Mammary epithelial cell (primary cell): ENCODE results near the gene TMEM129.

Source experiments
- CTCF ChIP-seq, 2 donors: IDR thresholded peaks in 1 of 2; conservative IDR thresholded peaks in 1 of 2; 2 replicates each; pipeline ENCODE4 v1.5.1; 2011 to 2012; ENCODE audit warnings: inconsistent platforms in 2 of 2, low read length in 2 of 2, mild to moderate bottlenecking in 2 of 2, control low read depth in 1 of 2, low read depth in 1 of 2; ENCODE audit not compliant: insufficient read depth in 1 of 2; ENCODE audit errors: extremely low read depth in 1 of 2
- EZH2 ChIP-seq: IDR thresholded peaks from 2 replicates; pipeline ENCODE4 v1.6.1; 2012; ENCODE audit warnings: low read length, inconsistent platforms, borderline replicate concordance

GRCh38 chr4:1740021-1740545 is 19.0 kb upstream of the TMEM129 start:
- no peak for TF ChIP-seq CTCF (conservative IDR thresholded peaks at IDR 0.05 in 1 of 2, IDR thresholded peaks at IDR 0.05 in 1 of 2; ENCODE audit: extremely low read depth in 1 of 2, insufficient read depth in 1 of 2, low read depth in 1 of 2, low read length in 2 of 2)
- no peak for TF ChIP-seq EZH2
